ENCODE results near the gene INAFM2.

INAFM2 gene

GRCh38 chr15:40323239-40323952 lies at the start of gene INAFM2:
TSS of gene INAFM2 (plus strand) at chr15:40323692. CDS start at chr15:40324056, 364 bp downstream.
- DNase-seq = peak; percentile 93

GRCh38 chr15:40274350-40275274 lies 48.9 kb upstream of the INAFM2 start:
- peak; percentile 88 for DNase-seq

- no peak for DNase-seq
Measured at GRCh38 chr15:40275523-40275922, 48.0 kb upstream of the INAFM2 start.

DNA sequence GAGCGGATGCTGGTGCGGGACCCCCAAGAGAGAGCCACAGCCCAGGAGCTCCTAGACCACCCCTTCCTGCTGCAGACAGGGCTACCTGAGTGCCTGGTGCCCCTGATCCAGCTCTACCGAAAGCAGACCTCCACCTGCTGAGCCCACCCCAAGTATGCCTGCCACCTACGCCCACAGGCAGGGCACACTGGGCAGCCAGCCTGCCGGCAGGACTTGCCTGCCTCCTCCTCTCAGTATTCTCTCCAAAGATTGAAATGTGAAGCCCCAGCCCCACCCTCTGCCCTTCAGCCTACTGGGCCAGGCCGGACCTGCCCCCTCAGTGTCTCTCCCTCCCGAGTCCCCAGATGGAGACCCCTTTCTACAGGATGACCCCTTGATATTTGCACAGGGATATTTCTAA lies 47.5 kb upstream of the INAFM2 start:
- DNase-seq = no peak

- DNase-seq = no peak
Measured at GRCh38 chr15:40276927-40277326, 46.6 kb upstream of the INAFM2 start.

- no peak for DNase-seq
Measured at GRCh38 chr15:40277471-40277870, 46.0 kb upstream of the INAFM2 start.

DNA sequence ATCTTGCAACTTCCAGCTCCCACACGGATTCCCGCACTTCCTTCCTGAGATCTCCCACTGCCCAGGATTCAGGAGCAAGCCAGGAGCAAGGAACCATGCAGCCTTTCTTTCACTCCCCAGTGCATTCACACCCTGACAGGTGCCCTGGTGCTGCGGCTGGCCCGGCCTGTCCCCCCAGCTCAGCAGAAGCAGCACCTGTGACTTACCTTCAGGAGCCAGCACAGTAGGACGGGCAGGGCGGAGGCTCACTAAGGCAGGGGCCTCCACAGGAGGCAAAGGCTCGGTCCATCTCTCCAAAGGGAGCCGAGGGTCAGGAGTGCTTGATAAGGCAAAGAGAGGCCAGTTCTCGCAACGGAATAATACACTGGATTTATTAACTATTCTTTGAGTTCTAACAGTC lies 45.5 kb upstream of the INAFM2 start:
- no peak for DNase-seq

GRCh38 chr15:40279437-40280141 lies 43.9 kb upstream of the INAFM2 start:
- peak; percentile 78 for DNase-seq

DNA sequence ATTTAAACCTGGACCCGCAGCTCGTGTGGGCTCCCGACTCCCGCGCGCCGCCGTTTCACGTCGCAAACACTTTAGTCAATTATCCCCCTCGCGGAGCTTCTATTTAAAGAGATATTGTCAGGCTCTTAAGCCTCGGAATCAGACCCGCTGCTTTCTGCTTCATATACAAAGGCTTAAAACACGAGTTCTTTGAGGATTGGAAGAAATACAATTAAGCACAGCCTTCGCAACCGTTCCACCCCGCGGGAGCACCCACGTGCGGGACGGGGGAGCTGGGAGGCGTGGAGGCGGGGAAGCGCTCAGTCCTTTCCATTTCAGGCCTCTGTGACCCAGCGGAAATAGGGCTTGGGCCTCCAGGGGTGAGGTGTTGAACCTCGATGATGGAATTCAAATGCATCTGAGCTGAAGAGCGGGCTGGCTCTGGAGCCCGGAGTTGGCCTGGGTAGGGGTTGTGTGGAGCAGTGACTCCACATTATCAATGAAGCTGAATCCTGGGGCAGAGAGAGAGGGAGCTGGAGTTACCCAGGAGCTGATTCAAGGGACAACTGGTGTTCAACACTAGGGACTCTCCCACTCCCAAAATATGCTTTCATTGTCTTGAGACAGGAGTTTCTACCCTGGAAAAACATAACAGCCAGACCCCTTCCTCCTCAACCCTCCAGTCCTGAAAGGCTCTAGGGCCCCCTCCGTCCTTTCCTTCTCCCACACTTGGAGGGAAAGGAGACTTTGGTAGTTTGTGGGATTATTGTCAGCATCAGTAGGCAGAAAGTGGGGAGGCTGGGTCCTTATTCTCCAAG lies 43.0 kb upstream of the INAFM2 start:
- DNase-seq = no peak

DNA sequence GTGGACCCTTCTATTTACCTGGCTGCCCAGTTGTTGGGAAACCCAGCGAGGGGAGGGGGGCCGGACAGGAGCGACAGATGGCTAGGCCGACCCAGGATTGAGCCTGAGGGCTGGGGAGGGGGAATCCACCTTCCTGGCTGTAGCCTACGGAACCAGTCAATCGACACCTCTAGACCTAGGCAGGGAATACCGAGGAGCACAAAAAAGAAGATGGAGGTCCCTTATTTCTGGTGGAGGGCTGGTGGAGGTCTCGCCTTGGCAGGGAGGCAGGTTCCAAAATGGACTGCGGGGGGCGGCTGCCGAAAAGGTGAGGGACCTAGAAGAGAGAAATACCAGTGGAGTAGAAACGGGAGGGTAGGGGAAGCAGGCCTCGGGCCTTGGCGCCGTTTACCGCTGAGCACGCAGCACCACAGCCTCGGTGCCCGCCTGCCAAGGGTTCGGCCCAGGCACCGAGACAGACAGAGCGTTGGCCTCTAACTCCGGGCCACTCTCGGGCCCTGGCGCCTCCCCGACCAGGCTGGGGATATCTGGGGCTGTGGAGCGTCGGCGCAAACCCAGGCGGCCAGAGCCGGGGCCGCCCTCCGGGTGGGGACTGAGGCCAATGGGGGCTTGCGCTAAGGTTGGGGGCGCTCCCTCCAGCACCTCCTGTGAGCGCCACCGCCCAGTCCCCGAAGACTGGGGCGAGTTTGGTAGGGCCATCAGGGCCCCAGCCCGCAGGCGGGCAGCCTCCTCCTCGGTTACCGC lies 42.3 kb upstream of the INAFM2 start:
- DNase-seq = no peak

DNA sequence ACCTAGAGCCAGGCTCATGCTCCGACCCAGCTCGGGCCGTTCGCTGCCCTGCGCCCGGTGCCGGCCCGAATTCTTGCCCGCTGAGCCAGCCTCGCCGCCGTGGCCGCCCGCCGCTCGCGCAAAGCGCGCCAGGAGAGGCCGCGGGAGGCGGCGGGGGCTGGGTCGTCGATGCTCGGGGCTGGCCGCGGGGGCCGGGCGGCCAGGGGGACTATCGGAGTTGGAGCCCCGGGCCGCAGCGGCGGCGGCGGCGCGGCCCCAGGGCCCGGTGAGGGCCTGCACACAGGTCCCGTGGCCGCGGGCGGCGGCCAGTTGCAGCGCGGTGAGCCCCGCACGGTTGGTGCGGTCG lies 41.7 kb upstream of the INAFM2 start:
- DNase-seq = no peak

DNA sequence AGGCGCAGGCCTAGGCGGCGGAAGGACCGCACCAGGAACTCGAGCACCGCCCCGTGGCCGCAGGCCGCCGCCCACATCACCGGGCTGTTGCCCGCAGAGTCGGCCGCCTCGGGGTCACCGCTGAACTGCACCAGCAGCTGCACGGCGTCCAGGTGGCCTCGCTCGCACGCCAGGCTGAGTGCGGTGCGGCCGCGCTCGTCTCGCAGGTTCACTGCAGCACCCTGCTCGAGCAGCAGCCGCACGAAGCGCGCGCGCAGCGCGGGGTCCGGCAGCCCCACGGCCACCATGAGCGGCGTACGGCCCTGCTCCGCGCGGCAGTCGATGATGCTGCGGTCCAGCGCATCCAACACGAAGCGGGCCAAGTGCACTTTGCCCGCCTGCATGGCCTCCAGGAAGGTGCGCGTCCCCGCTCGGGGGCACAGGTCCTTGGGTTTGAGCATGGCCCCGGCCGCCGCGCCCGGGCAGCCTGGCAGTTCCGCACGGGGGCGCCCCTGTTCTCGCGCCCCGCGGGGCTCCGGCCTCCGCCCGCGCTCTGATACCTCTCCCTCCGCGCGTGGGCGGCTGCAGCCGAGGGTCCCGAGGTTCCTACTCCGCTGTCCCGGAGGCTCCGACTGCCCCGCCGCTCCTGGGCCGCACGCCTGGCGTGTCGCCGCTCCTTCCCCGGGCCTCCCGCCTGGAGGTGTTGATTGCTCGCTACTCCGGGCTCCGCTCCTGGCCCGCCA lies 41.2 kb upstream of the INAFM2 start:
- DNase-seq = peak; percentile 85

GRCh38 chr15:40282869-40283614 lies 40.5 kb upstream of the INAFM2 start, which contains the start of gene ANKRD63:
TSS of gene ANKRD63 (minus strand) at chr15:40283064. CDS start at chr15:40282586, 478 bp downstream.
- DNase-seq = peak; percentile 68

DNA sequence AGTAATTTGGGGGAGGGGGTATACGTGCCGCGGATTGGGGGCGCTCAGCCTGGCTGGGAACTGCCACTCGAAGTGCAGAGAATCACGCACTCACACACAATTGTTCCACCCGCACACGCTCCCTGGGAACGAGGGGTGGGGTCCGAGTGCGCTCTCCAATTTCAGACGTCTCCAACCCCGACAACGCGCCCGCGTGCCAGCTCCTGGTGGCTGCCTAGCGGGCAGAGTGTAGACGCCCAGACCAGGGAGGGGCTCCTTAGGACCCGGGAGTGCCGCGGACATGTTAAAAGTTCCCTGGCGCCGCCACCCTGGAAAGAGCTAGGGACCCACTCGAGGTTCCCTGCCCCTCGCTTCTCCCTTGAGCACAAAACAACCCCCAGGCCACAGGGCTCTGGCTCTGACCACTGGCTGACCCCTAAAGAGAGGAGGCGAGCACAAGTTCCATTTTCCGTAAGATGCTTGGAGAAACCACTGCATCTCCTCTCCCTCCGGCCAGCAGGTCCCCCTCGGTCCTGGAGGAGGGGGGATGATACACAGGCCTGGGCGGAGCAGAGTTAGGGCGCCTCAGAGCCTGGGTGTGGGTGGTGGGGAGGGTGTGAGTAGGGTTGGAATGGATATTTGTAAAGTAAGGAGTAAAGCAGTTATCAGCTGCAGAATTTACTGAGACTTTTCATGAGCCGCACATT lies 39.7 kb upstream of the INAFM2 start:
- no peak for DNase-seq

DNA sequence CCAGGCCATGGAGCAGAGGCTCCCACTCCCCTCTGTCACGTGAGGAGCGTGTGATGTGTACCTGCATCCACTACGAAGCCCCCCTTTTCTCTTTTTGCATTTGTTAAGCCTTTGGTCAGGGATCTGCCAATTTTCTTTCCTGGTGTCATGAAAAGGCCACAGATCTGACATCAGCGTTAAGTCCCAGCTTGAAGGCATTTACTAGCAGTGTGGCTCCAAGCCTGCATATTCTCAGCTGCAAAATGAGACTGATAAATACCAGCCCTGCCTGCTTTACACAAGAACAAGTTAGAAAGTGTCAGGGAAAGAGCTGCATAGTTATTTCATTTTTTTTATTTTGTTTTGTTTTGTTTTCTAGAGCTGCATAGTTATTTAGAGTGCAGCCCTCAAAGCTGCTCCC lies 38.3 kb upstream of the INAFM2 start:
- DNase-seq = no peak

- DNase-seq = no peak
Measured at GRCh38 chr15:40285554-40286011, 37.9 kb upstream of the INAFM2 start.

- no peak for DNase-seq
Measured at GRCh38 chr15:40286061-40286532, 37.4 kb upstream of the INAFM2 start.

GRCh38 chr15:40286794-40287193 lies 36.7 kb upstream of the INAFM2 start:
- DNase-seq = no peak

- no peak for DNase-seq
Measured at GRCh38 chr15:40287505-40287904, 36.0 kb upstream of the INAFM2 start.

Measured in DMS53 (cell line).